ENCODE data around the gene ATP1B4. TPM values are rescaled to one million over a fixed set of nuclear protein-coding genes. Genes with fewer than 3 reads are reported as not detected.

ATP1B4 gene
- total RNA-seq, 1 donor from 2014 or later, result not detected

- no peak for DNase-seq (ENCODE audit: low spot score)
- ATAC-seq, result no peak
These were observed 10.9 kb downstream of the ATP1B4 start for GRCh38 chrX:120372667-120373370.

GRCh38 chrX:120377179-120377578, 15.3 kb downstream of the ATP1B4 start:
- ATAC-seq, result no peak

GRCh38 chrX:120377715-120378114, 15.8 kb downstream of the ATP1B4 start:
- DNase-seq (ENCODE audit: low spot score) (no peak), ATAC-seq (no peak)

More at GRCh38 chrX:120377179-120377578, 15.3 kb downstream of the ATP1B4 start:
- no peak for DNase-seq (ENCODE audit: low spot score)

GRCh38 chrX:120378570-120378969, 16.7 kb downstream of the ATP1B4 start:
- ATAC-seq, result no peak
- DNase-seq (ENCODE audit: low spot score), result no peak

- ATAC-seq (no peak), DNase-seq (ENCODE audit: low spot score) (no peak)
These were observed 18.2 kb downstream of the ATP1B4 start for GRCh38 chrX:120379937-120380681.

GRCh38 chrX:120380699-120381098, 18.8 kb downstream of the ATP1B4 start:
- no peak for DNase-seq (ENCODE audit: low spot score)
- ATAC-seq, result peak; percentile 54

GRCh38 chrX:120401301-120401700, 39.4 kb downstream of the ATP1B4 start:
- no peak for DNase-seq (ENCODE audit: low spot score)
- ATAC-seq, result no peak

GRCh38 chrX:120402369-120402768, 40.5 kb downstream of the ATP1B4 start:
- DNase-seq (ENCODE audit: low spot score) (no peak), ATAC-seq (no peak)

- ATAC-seq (no peak), DNase-seq (ENCODE audit: low spot score) (no peak)
These were observed 44.7 kb downstream of the ATP1B4 start for GRCh38 chrX:120406638-120407037.

- no peak for ATAC-seq
These were observed 46.3 kb downstream of the ATP1B4 start for GRCh38 chrX:120408168-120408567.

GRCh38 chrX:120419463-120419862, 57.6 kb downstream of the ATP1B4 start:
- ATAC-seq (no peak), DNase-seq (ENCODE audit: low spot score) (no peak)

More at GRCh38 chrX:120408168-120408567, 46.3 kb downstream of the ATP1B4 start:
- DNase-seq (ENCODE audit: low spot score), result no peak

- no peak for ATAC-seq
- DNase-seq (ENCODE audit: low spot score), result no peak
These were observed 64.7 kb downstream of the ATP1B4 start for GRCh38 chrX:120426599-120426998.

GRCh38 chrX:120428309-120428708, 66.4 kb downstream of the ATP1B4 start:
- no peak for ATAC-seq
- no peak for DNase-seq (ENCODE audit: low spot score)

- no peak for ATAC-seq
- DNase-seq (ENCODE audit: low spot score), result no peak
These were observed 68.1 kb downstream of the ATP1B4 start for GRCh38 chrX:120429776-120430540.

Other genes with a start within 250 kb of the ATP1B4 start
- not detected for gene RHOXF1, start 246.2 kb upstream of the ATP1B4 start, total RNA-seq
- gene RHOXF2, start 203.5 kb upstream of the ATP1B4 start, total RNA-seq, result not detected
- gene ZBTB33, start 111.3 kb upstream of the ATP1B4 start, total RNA-seq, result 7.8 TPM
- gene TMEM255A, start 50.6 kb upstream of the ATP1B4 start, total RNA-seq, result 0.05 TPM
- 78.7 TPM for gene LAMP2, start 107.2 kb downstream of the ATP1B4 start, total RNA-seq
- 11.3 TPM for gene CUL4B, start 198.9 kb downstream of the ATP1B4 start, total RNA-seq
- gene MCTS1, start 242.0 kb downstream of the ATP1B4 start, total RNA-seq, result 18.0 TPM